Endothelial cell of umbilical vein (primary cell): ENCODE measurements around the gene NBL1. TPM values are rescaled to one million over a fixed set of nuclear protein-coding genes. Genes with fewer than 3 reads are reported as not detected.

Experiments
- BruUV-seq: library from RNA; stranded (reverse); fragments of 400-500 nt; replicated peaks from 2 replicates; lab custom pipeline; 2021; lab: Mats Ljungman, UMichigan
- CTCF ChIA-PET: fragments of 300-600, 350-600 bp; sonication (Branson Sonifier 250); formaldehyde crosslinking; loops from one replicate; lab custom pipeline; 2021; ENCODE audit warnings: antibody characterized with exemption, inconsistent platforms; lab: Charles Lee
- POLR2A ChIA-PET: fragments of 300-600, 350-600 bp; sonication (Branson Sonifier 250); formaldehyde crosslinking; loops from one replicate; lab custom pipeline; 2021; ENCODE audit warnings: antibody characterized with exemption, inconsistent platforms; lab: Charles Lee
- DNase-seq: peaks from one replicate; pipeline ENCODE4 v3.0.0-alpha.2; 2011; ENCODE audit warnings: low read depth, low spot score
- FAIRE-seq: peaks from 2 replicates; lab custom pipeline; 2011; peaks lifted over from hg19 to GRCh38; lab: Jason Lieb, UNC
- H2AFZ ChIP-seq: 2 replicates; pipeline ENCODE4 v1.6.0; 2012; ENCODE audit warnings: low read depth, low read length, control low read depth, inconsistent platforms
- H3K27ac ChIP-seq: 2 replicates; pipeline ENCODE4 v1.5.1; 2011; ENCODE audit warnings: low read depth, mild to moderate bottlenecking, control low read depth, low read length, moderate library complexity; ENCODE audit not compliant: insufficient read depth
- H3K27me3 ChIP-seq, 2 experiments: 2 replicates each; pipeline versions ENCODE4 v1.6.0 to v1.6.1; 2011; ENCODE audit warnings: low read length in 2 of 2, mixed read lengths in 1 of 2; ENCODE audit not compliant: control insufficient read depth in 2 of 2, insufficient read depth in 2 of 2
- H3K36me3 ChIP-seq, 2 experiments: 2 replicates in 1 of 2; 3 replicates in 1 of 2; pipeline ENCODE4 v1.5.1; 2011; ENCODE audit warnings: low read length in 2 of 2, mild to moderate bottlenecking in 1 of 2, moderate library complexity in 1 of 2; ENCODE audit not compliant: control insufficient read depth in 2 of 2, insufficient read depth in 2 of 2; ENCODE audit errors: extremely low read depth in 1 of 2
- H3K4me1 ChIP-seq: 3 replicates; pipeline ENCODE4 v1.5.1; 2011; ENCODE audit warnings: mild to moderate bottlenecking, low read length; ENCODE audit not compliant: control insufficient read depth, insufficient read depth; ENCODE audit errors: extremely low read depth
- H3K4me2 ChIP-seq: 2 replicates; pipeline ENCODE4 v1.6.1; 2011; ENCODE audit warnings: low read length, control low read depth, mixed read lengths; ENCODE audit not compliant: insufficient read depth
- H3K4me3 ChIP-seq, 3 experiments: fragments of 200-600 bp in 1 of 3; sonication (generic), shearing (Covaris generic) in 1 of 3; replicated peaks in 1 of 3; 2 replicates each; pipeline ENCODE4 v1.5.1; 2011 to 2016; ENCODE audit warnings: control low read depth in 3 of 3, low read length in 3 of 3, mild to moderate bottlenecking in 2 of 3, inconsistent platforms in 1 of 3, low read depth in 1 of 3, moderate library complexity in 1 of 3; ENCODE audit not compliant: insufficient read depth in 1 of 3
- H3K79me2 ChIP-seq: 2 replicates; pipeline ENCODE4 v1.6.0; 2012; ENCODE audit warnings: low read length, inconsistent platforms; ENCODE audit not compliant: control insufficient read depth, insufficient read depth
- H3K9ac ChIP-seq: replicated peaks from 2 replicates; pipeline ENCODE3; 2011; ENCODE audit warnings: low read length, control low read depth; ENCODE audit not compliant: insufficient read depth; ENCODE audit errors: extremely low read depth
- H3K9me1 ChIP-seq: replicated peaks from 3 replicates; pipeline ENCODE4 v1.6.0; 2011; ENCODE audit warnings: mild to moderate bottlenecking, low read length; ENCODE audit not compliant: control insufficient read depth, insufficient read depth; ENCODE audit errors: extremely low read depth
- H3K9me3 ChIP-seq: replicated peaks from 2 replicates; pipeline ENCODE4 v1.5.1; 2012; ENCODE audit warnings: low read length, inconsistent platforms; ENCODE audit not compliant: control insufficient read depth, insufficient read depth
- H4K20me1 ChIP-seq: replicated peaks from 2 replicates; pipeline ENCODE3; 2011; ENCODE audit warnings: mild to moderate bottlenecking, low read length; ENCODE audit not compliant: control insufficient read depth, insufficient read depth; ENCODE audit errors: extremely low read depth
- EZH2 ChIP-seq: IDR thresholded peaks from 2 replicates; pipeline ENCODE4 v1.6.1; 2012; ENCODE audit warnings: borderline replicate concordance, low read depth, mild to moderate bottlenecking, moderate library complexity, low read length, inconsistent platforms; ENCODE audit not compliant: severe bottlenecking
- FOS ChIP-seq: IDR thresholded peaks from 2 replicates; pipeline ENCODE4 v1.6.1; 2011; ENCODE audit warnings: mild to moderate bottlenecking, low read length, moderate library complexity, borderline replicate concordance; ENCODE audit not compliant: insufficient read depth
- GATA2 ChIP-seq: IDR thresholded peaks from 2 replicates; pipeline ENCODE4 v1.7.0; 2011; ENCODE audit warnings: low read depth, mild to moderate bottlenecking, moderate library complexity, mixed read lengths, low read length; ENCODE audit not compliant: insufficient read length, insufficient read depth
- JUN ChIP-seq: IDR thresholded peaks from 2 replicates; pipeline ENCODE4 v1.6.1; 2011; ENCODE audit warnings: borderline replicate concordance, low read depth; ENCODE audit not compliant: insufficient read length, insufficient read depth
- MAX ChIP-seq: IDR thresholded peaks from 2 replicates; pipeline ENCODE4 v1.6.1; 2011; ENCODE audit not compliant: insufficient read depth, insufficient read length
- MYC ChIP-seq: IDR thresholded peaks from one replicate; pipeline ENCODE4 v1.6.1; 2011; ENCODE audit warnings: mild to moderate bottlenecking, low read depth, low read length
- POLR2A ChIP-seq: IDR thresholded peaks from 2 replicates; pipeline ENCODE4 v1.6.1; 2012; ENCODE audit warnings: low read depth, mild to moderate bottlenecking, control low read depth, low read length
- POLR2AphosphoS5 ChIP-seq: IDR thresholded peaks from 2 replicates; pipeline ENCODE4 v1.6.1; 2012; ENCODE audit warnings: low read depth, mild to moderate bottlenecking, control low read depth, low read length, moderate library complexity; ENCODE audit not compliant: insufficient read depth
- dilution Hi-C: fragments of 300-500 bp; cut with MboI; formaldehyde crosslinking; loops from one replicate; pipeline ENCODE4 v1.15.0; 2019; ENCODE audit warnings: low sequenced_read_pairs; ENCODE audit not compliant: extremely low pct_ligation_motif_present
- intact Hi-C: fragments of 100-400 bp; cut with micrococcal nuclease; formaldehyde crosslinking; loops from one replicate; pipeline ENCODE4 v1.10.0; 2022
- polyA plus RNA-seq, 4 experiments: library from polyadenylated mRNA; depleted of rRNA in 3 of 4; stranded (reverse) in 3 of 4; unstranded in 1 of 4; fragments of >200 nt; gene quantifications; 2 replicates each; pipeline versions ENCODE4 v1.2.1 to v1.2.3, GENCODE V29; 2011 to 2012; ENCODE audit warnings: missing spikeins in 1 of 4
- total RNA-seq: library from RNA; stranded (reverse); gene quantifications from 2 replicates; pipeline ENCODE4 v1.2.3, GENCODE V29; 2021
- TF ChIP-seq, protein P1 (sequence below), 2 donors: IDR thresholded peaks; 1 replicate in 1 of 2; 2 replicates in 1 of 2; pipeline ENCODE4 v1.5.1; 2011; ENCODE audit warnings: low read length in 2 of 2, mild to moderate bottlenecking in 2 of 2, moderate library complexity in 2 of 2, control low read depth in 1 of 2, inconsistent platforms in 1 of 2, low read depth in 1 of 2; ENCODE audit not compliant: insufficient read depth in 1 of 2; ENCODE audit errors: extremely low read depth in 1 of 2

Gene NBL1
- total and polyA plus RNA-seq, 2 donors (not counting 3 experiments of a cell fraction or from before 2014, with no cell fraction given), result 36.2 to 40.5 TPM

DNA sequence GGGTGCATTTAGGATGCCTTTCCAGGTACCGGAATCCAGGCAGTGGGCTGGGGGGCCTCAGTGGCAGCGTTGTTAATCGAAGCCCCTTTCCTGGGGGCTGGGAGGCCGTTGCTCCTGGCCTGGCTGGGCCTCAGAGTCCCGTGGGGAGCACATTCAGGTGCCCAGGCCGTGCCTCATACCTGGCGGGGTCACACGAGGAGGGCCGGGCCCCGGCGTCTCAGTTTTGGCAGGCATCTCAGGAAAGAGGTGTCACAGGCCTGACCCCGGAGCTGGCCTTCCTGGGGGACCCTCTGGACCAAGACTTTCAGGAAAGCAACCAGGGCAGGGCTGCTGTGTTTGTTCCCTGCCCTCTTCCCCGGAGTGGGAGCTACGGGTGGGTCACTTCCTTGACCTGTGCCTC, 4.1 kb downstream of the NBL1 start:
- TF ChIP-seq MYC (no peak), MAX (no peak), JUN (no peak), FOS (no peak), GATA2 (no peak), EZH2 (no peak), POLR2A (no peak), POLR2AphosphoS5 (no peak)
- TF ChIP-seq, protein P1, sequence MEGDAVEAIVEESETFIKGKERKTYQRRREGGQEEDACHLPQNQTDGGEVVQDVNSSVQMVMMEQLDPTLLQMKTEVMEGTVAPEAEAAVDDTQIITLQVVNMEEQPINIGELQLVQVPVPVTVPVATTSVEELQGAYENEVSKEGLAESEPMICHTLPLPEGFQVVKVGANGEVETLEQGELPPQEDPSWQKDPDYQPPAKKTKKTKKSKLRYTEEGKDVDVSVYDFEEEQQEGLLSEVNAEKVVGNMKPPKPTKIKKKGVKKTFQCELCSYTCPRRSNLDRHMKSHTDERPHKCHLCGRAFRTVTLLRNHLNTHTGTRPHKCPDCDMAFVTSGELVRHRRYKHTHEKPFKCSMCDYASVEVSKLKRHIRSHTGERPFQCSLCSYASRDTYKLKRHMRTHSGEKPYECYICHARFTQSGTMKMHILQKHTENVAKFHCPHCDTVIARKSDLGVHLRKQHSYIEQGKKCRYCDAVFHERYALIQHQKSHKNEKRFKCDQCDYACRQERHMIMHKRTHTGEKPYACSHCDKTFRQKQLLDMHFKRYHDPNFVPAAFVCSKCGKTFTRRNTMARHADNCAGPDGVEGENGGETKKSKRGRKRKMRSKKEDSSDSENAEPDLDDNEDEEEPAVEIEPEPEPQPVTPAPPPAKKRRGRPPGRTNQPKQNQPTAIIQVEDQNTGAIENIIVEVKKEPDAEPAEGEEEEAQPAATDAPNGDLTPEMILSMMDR (IDR thresholded peaks at IDR 0.05; ENCODE audit: extremely low read depth in 1 of 2, insufficient read depth in 1 of 2, low read depth in 1 of 2, low read length in 2 of 2), result no peak
- FAIRE-seq (no peak), DNase-seq (no peak)
- H3K4me1 ChIP-seq, result peaks cover 25% of the 10 kb centered on the region
- H3K36me3 ChIP-seq, result no peaks in the 10 kb centered on the region
- intact Hi-C loops, result no loop called here
- dilution Hi-C loops, result loop anchor here (25.0 kb wide), 1 partner anchor 236 kb away; no protein-coding TSS in a partner anchor
- no peak overlapping the region for H3K4me2 ChIP-seq
- no peak overlapping the region for H3K9ac ChIP-seq
- no peak overlapping the region for H3K27ac ChIP-seq
- no peaks in the 10 kb centered on the region for H3K27me3 ChIP-seq
- peaks cover 6% of the 10 kb centered on the region for H3K79me2 ChIP-seq
- H3K9me1 ChIP-seq, result no peaks in the 10 kb centered on the region
- H3K9me3 ChIP-seq, result no peaks in the 10 kb centered on the region
- H4K20me1 ChIP-seq, result no peaks in the 10 kb centered on the region
- no peak overlapping the region for H2AFZ ChIP-seq
- no TSS peak for BruUV-seq
- ChIA-PET POLR2A (no interaction called here), CTCF (interaction anchor here (0.8 to 1.8 kb wide), 4 partner anchors 257 to 306 kb away, joined by 3 to 4 read pairs (median 3); no protein-coding TSS in a partner anchor)
- no peak overlapping the region for H3K4me3 ChIP-seq
